Islet precursor cell (in vitro differentiated cells): Measurements from ENCODE around the gene ODAD4.

Source experiments
- DNase-seq: peaks from one replicate; pipeline ENCODE4 v3.0.0-alpha.2; 2018

ODAD4 gene

GRCh38 chr17:41930009-41930832 is at the start of gene ODAD4:
TSS of gene ODAD4 (plus strand) at chr17:41930617. CDS start at chr17:41930724, 107 bp downstream.
- DNase-seq = peak; percentile 100

GRCh38 chr17:41882756-41883155 is 47.7 kb upstream of the ODAD4 start:
- DNase-seq = no peak

GRCh38 chr17:41885733-41886132 is 44.7 kb upstream of the ODAD4 start:
- no peak for DNase-seq

GRCh38 chr17:41888332-41888965 is 42.0 kb upstream of the ODAD4 start:
- no peak for DNase-seq

GRCh38 chr17:41891135-41892020 is 39.0 kb upstream of the ODAD4 start:
- DNase-seq = no peak

- DNase-seq = no peak
Measured at GRCh38 chr17:41892021-41892376, 38.4 kb upstream of the ODAD4 start.

GRCh38 chr17:41893384-41893783 is 37.0 kb upstream of the ODAD4 start:
- DNase-seq = no peak

- DNase-seq = peak; percentile 87
Measured at GRCh38 chr17:41894791-41895331, 35.6 kb upstream of the ODAD4 start.

GRCh38 chr17:41895617-41896016 is 34.8 kb upstream of the ODAD4 start:
- DNase-seq = no peak

- no peak for DNase-seq
Measured at GRCh38 chr17:41896726-41897125, 33.7 kb upstream of the ODAD4 start.

- no peak for DNase-seq
Measured at GRCh38 chr17:41901646-41902045, 28.8 kb upstream of the ODAD4 start.

GRCh38 chr17:41904242-41904841 is 26.1 kb upstream of the ODAD4 start:
- no peak for DNase-seq

GRCh38 chr17:41905172-41905571 is 25.2 kb upstream of the ODAD4 start:
- no peak for DNase-seq

GRCh38 chr17:41906465-41907184 is 23.8 kb upstream of the ODAD4 start:
- no peak for DNase-seq

- DNase-seq = no peak
Measured at GRCh38 chr17:41907185-41907556, 23.2 kb upstream of the ODAD4 start.

- no peak for DNase-seq
Measured at GRCh38 chr17:41907633-41908539, 22.5 kb upstream of the ODAD4 start.

- DNase-seq = no peak
Measured at GRCh38 chr17:41909088-41909487, 21.3 kb upstream of the ODAD4 start.

GRCh38 chr17:41910701-41911391 is 19.6 kb upstream of the ODAD4 start:
- peak; percentile 92 for DNase-seq

- DNase-seq = no peak
Measured at GRCh38 chr17:41912925-41913324, 17.5 kb upstream of the ODAD4 start.

- DNase-seq = no peak
Measured at GRCh38 chr17:41913798-41914197, 16.6 kb upstream of the ODAD4 start.
